H1 (cell line): ENCODE results near the gene TEKTIP1. TPM values are rescaled to one million over a fixed set of nuclear protein-coding genes. Genes with fewer than 3 reads are reported as not detected.
"Not testable (repeated sequence)": the region's sequence is repeated elsewhere in the genome, so short reads cannot be mapped to it uniquely, and the experiment has no call there.

Source experiments
- CTCF ChIA-PET: fragments of 300-600 bp; sonication (Branson Sonifier 250); formaldehyde crosslinking; loops from one replicate; lab custom pipeline; 2021; ENCODE audit not compliant: partially characterized antibody; lab: Charles Lee
- POLR2A ChIA-PET: fragments of 300-600 bp; sonication (Branson Sonifier 250); formaldehyde crosslinking; loops from one replicate; lab custom pipeline; 2021; ENCODE audit warnings: inconsistent platforms; ENCODE audit not compliant: partially characterized antibody; lab: Charles Lee
- DNase-seq, 2 experiments: peaks; one replicate each; pipeline versions ENCODE4 v3.0.0 to v3.0.0-alpha.2; 2010 to 2022; ENCODE audit warnings: low spot score in 2 of 2, low read depth in 1 of 2, mixed read lengths in 1 of 2
- FAIRE-seq: peaks from 2 replicates; lab custom pipeline; 2011; peaks lifted over from hg19 to GRCh38; lab: Jason Lieb, UNC
- H2AFZ ChIP-seq: 2 replicates; pipeline ENCODE4 v1.8.1; 2012; ENCODE audit warnings: low read length, inconsistent platforms
- H2AK5ac ChIP-seq: 2 replicates; pipeline ENCODE4 v1.6.1; 2013; ENCODE audit warnings: low read depth, low read length
- H2BK120ac ChIP-seq: replicated peaks from 2 replicates; pipeline ENCODE3; 2013; ENCODE audit warnings: low read depth, low read length, inconsistent platforms
- H2BK12ac ChIP-seq: 2 replicates; pipeline ENCODE4 v1.6.1; 2013; ENCODE audit warnings: low read depth, low read length
- H2BK15ac ChIP-seq: 2 replicates; pipeline ENCODE4 v1.6.1; 2013; ENCODE audit warnings: low read length
- H2BK20ac ChIP-seq: 2 replicates; pipeline ENCODE4 v1.6.1; 2013; ENCODE audit warnings: low read length
- H2BK5ac ChIP-seq: 2 replicates; pipeline ENCODE4 v1.6.1; 2013; ENCODE audit warnings: low read depth, low read length
- H3K14ac ChIP-seq: 2 replicates; pipeline ENCODE4 v1.6.1; 2013; ENCODE audit warnings: inconsistent platforms; ENCODE audit not compliant: insufficient read length
- H3K18ac ChIP-seq: 2 replicates; pipeline ENCODE4 v1.6.1; 2013; ENCODE audit warnings: low read length; ENCODE audit errors: extremely low read depth
- H3K23ac ChIP-seq: 2 replicates; pipeline ENCODE4 v1.6.1; 2013; ENCODE audit warnings: inconsistent platforms; ENCODE audit not compliant: insufficient read length
- H3K23me2 ChIP-seq: 2 replicates; pipeline ENCODE4 v1.6.1; 2013; ENCODE audit warnings: low read depth, low read length
- H3K27ac ChIP-seq: 2 replicates; pipeline ENCODE4 v1.6.1; 2011; ENCODE audit warnings: low read depth, low read length, inconsistent platforms
- H3K27me3 ChIP-seq, 4 experiments: replicated peaks in 1 of 4; 1 replicate in 1 of 4; 2 replicates in 3 of 4; pipeline versions ENCODE4 v1.6.1 to v1.8.1; 2011 to 2013; ENCODE audit warnings: low read length in 3 of 4, mild to moderate bottlenecking in 3 of 4, inconsistent platforms in 2 of 4, mixed read lengths in 2 of 4, moderate library complexity in 1 of 4; ENCODE audit not compliant: control insufficient read depth in 3 of 4, insufficient read depth in 3 of 4; ENCODE audit errors: extremely low read depth in 1 of 4
- H3K36me3 ChIP-seq, 4 experiments: 2 replicates each; pipeline versions ENCODE4 v1.6.1 to v1.8.1; 2011 to 2013; ENCODE audit warnings: mild to moderate bottlenecking in 4 of 4, low read length in 3 of 4, moderate library complexity in 2 of 4, control low read depth in 1 of 4, inconsistent platforms in 1 of 4; ENCODE audit not compliant: insufficient read depth in 4 of 4, control insufficient read depth in 2 of 4
- H3K4ac ChIP-seq: replicated peaks from 2 replicates; pipeline ENCODE3; 2013; ENCODE audit warnings: low read length, low read depth, mixed read lengths, inconsistent platforms; ENCODE audit not compliant: insufficient read length
- H3K4me1 ChIP-seq, 4 experiments: replicated peaks in 1 of 4; 1 replicate in 1 of 4; 2 replicates in 3 of 4; pipeline versions ENCODE4 v1.6.1 to v1.8.1; 2011 to 2013; ENCODE audit warnings: low read length in 3 of 4, inconsistent platforms in 2 of 4, mixed read lengths in 1 of 4; ENCODE audit not compliant: insufficient read depth in 4 of 4, control insufficient read depth in 3 of 4
- H3K4me2 ChIP-seq, 2 experiments: 2 replicates each; pipeline versions ENCODE4 v1.6.1 to v1.8.1; 2011 to 2013; ENCODE audit warnings: low read depth in 2 of 2, low read length in 2 of 2, control low read depth in 1 of 2, inconsistent platforms in 1 of 2, mild to moderate bottlenecking in 1 of 2; ENCODE audit not compliant: insufficient read depth in 1 of 2
- H3K4me3 ChIP-seq, 4 experiments: fragments of 200-600, 300-600 bp in 1 of 4; sonication (generic), shearing (Covaris generic), sonication (Bioruptor Twin) in 1 of 4; 2 replicates each; pipeline versions ENCODE4 v1.5.1 to v1.8.1; 2011 to 2016; ENCODE audit warnings: low read length in 4 of 4, low read depth in 3 of 4, control low read depth in 2 of 4, inconsistent platforms in 2 of 4, mild to moderate bottlenecking in 2 of 4, mixed read lengths in 1 of 4, moderate library complexity in 1 of 4; ENCODE audit not compliant: insufficient read depth in 2 of 4; ENCODE audit errors: extremely low read depth in 1 of 4
- H3K56ac ChIP-seq: replicated peaks from 2 replicates; pipeline ENCODE3; 2013; ENCODE audit warnings: low read depth, mild to moderate bottlenecking, mixed read lengths, low read length, inconsistent platforms; ENCODE audit not compliant: insufficient read length
- H3K79me1 ChIP-seq: 2 replicates; pipeline ENCODE4 v1.6.1; 2013; ENCODE audit warnings: low read depth, low read length, control low read depth
- H3K79me2 ChIP-seq, 2 experiments: 2 replicates each; pipeline versions ENCODE4 v1.6.1 to v1.8.1; 2012 to 2013; ENCODE audit warnings: low read length in 2 of 2, mild to moderate bottlenecking in 2 of 2, inconsistent platforms in 1 of 2; ENCODE audit not compliant: insufficient read depth in 2 of 2, control insufficient read depth in 1 of 2
- H3K9ac ChIP-seq, 4 experiments: replicated peaks in 1 of 4; 1 replicate in 1 of 4; 2 replicates in 3 of 4; pipeline versions ENCODE4 v1.6.1 to v1.8.1; 2011 to 2013; ENCODE audit warnings: low read depth in 3 of 4, low read length in 3 of 4, control low read depth in 2 of 4, mild to moderate bottlenecking in 2 of 4, moderate library complexity in 2 of 4, inconsistent platforms in 1 of 4; ENCODE audit errors: extremely low read depth in 1 of 4
- H3K9me3 ChIP-seq, 2 experiments: 2 replicates each; pipeline versions ENCODE4 v1.6.1 to v1.8.1; 2012 to 2013; ENCODE audit warnings: mild to moderate bottlenecking in 2 of 2, moderate library complexity in 2 of 2, control low read depth in 1 of 2, inconsistent platforms in 1 of 2, low read depth in 1 of 2, low read length in 1 of 2, mixed read lengths in 1 of 2; ENCODE audit not compliant: insufficient read depth in 2 of 2
- H4K20me1 ChIP-seq, 2 experiments: replicated peaks in 1 of 2; 2 replicates each; pipeline versions ENCODE3 to v1.8.1; 2011 to 2013; ENCODE audit warnings: inconsistent platforms in 2 of 2, low read length in 2 of 2, mild to moderate bottlenecking in 1 of 2; ENCODE audit not compliant: insufficient read depth in 2 of 2, control insufficient read depth in 1 of 2
- H4K5ac ChIP-seq: 2 replicates; pipeline ENCODE4 v1.6.1; 2013; ENCODE audit warnings: low read length, low read depth, mixed read lengths, inconsistent platforms; ENCODE audit not compliant: insufficient read length
- H4K8ac ChIP-seq: 2 replicates; pipeline ENCODE4 v1.8.0; 2013; ENCODE audit warnings: mild to moderate bottlenecking, moderate library complexity, low read length, inconsistent platforms; ENCODE audit not compliant: insufficient read depth; ENCODE audit errors: extremely low read depth
- H4K91ac ChIP-seq: replicated peaks from 2 replicates; pipeline ENCODE3; 2013; ENCODE audit warnings: low read length, mixed read lengths, inconsistent platforms; ENCODE audit not compliant: insufficient read length
- WGBS, 2 experiments: shearing (Covaris generic) in 1 of 2; methylation state at CpG; one replicate each; pipeline versions ENCODE4 v1.1.6 to v1.1.7; 2013 to 2015; ENCODE audit warnings: low lambda C conversion rate in 2 of 2, mixed read lengths in 2 of 2, inconsistent platforms in 1 of 2, low coverage in 1 of 2, missing lambda C conversion rate in 1 of 2; ENCODE audit not compliant: insufficient replicate concordance in 2 of 2, insufficient coverage in 1 of 2, insufficient read length in 1 of 2; ENCODE audit errors: extremely low coverage in 1 of 2, missing lambda C conversion rate in 1 of 2; 5-methylcytosine and 5-hydroxymethylcytosine counted together
- polyA plus RNA-seq, 7 experiments: library from polyadenylated mRNA; depleted of rRNA in 3 of 7; stranded (reverse) in 5 of 7; unstranded in 2 of 7; fragments of >200 nt in 5 of 7; fragments of 200-250 nt in 2 of 7; gene quantifications; 1 replicate in 5 of 7; 2 replicates in 1 of 7; 4 replicates in 1 of 7; pipeline versions ENCODE4 v1.2.1 to v1.2.3, GENCODE V29; 2011 to 2013; ENCODE audit warnings: missing spikeins in 2 of 7, mixed read lengths in 2 of 7
- total RNA-seq: library from RNA; stranded (reverse); fragmentation: NEBNext Ultra II Directional; extraction: Animal tissue kit (Norgen Biotek cat#: 25700); gene quantifications from 2 replicates; pipeline ENCODE4 v1.2.1, GENCODE V29; 2021

Gene TEKTIP1
- total and polyA plus RNA-seq, 2 of the 8 experiments (the other 6 are each of a cell fraction or from before 2014, with no cell fraction given), result 1.1 TPM; not detected in 1

DNA sequence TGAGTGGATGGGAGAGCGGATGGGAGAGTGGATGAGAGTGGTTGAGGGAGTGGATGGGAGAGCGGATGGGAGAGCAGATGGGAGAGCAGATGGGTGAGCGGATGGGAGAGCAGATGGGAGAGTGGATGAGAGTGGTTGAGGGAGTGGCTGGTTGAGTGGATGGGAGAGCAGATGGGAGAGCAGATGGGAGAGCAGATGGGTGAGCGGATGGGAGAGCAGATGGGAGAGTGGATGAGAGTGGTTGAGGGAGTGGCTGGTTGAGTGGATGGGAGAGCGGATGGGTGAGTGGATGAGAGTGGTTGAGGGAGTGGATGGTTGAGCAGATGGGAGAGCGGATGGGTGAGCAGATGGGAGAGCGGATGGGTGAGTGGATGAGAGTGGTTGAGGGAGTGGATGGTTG is 9.7 kb upstream of the TEKTIP1 start:
- H4K5ac ChIP-seq, H2BK120ac ChIP-seq, DNase-seq, FAIRE-seq, H3K4ac ChIP-seq, H3K27me3 ChIP-seq, H3K79me1 ChIP-seq, H2BK15ac ChIP-seq, H3K27ac ChIP-seq, H3K4me3 ChIP-seq, H4K20me1 ChIP-seq, H3K18ac ChIP-seq, H4K91ac ChIP-seq, H3K4me1 ChIP-seq, H2BK5ac ChIP-seq, H2BK12ac ChIP-seq, H3K9me3 ChIP-seq, H2AK5ac ChIP-seq, H3K79me2 ChIP-seq, H3K23ac ChIP-seq, POLR2A ChIA-PET, H3K56ac ChIP-seq, H3K14ac ChIP-seq, H3K23me2 ChIP-seq, CTCF ChIA-PET, H4K8ac ChIP-seq, H2AFZ ChIP-seq, H2BK20ac ChIP-seq, H3K4me2 ChIP-seq, H3K9ac ChIP-seq: not testable (repeated sequence)
- 85% methylated on average over 7 of the region's 7 CpGs; no CpG with 5 or more reads in 1 of the 2 experiments for WGBS, 2 experiments
- peaks cover 7 to 34% (median 21%) of the 10 kb centered on the region in 4 experiments; a peak in 7 of 8 replicates for H3K36me3 ChIP-seq
